Astrocyte of the cerebellum (primary cell): ENCODE data around the gene MGAT5.

Source experiments
- DNase-seq: peaks from one replicate; pipeline ENCODE4 v3.0.0-alpha.2; 2011; ENCODE audit warnings: low read depth
- H3K4me3 ChIP-seq: 2 replicates; pipeline ENCODE4 v1.5.1; 2011; ENCODE audit warnings: mild to moderate bottlenecking, low read depth, low read length, moderate library complexity
- CTCF ChIP-seq: IDR thresholded peaks from 2 replicates; pipeline ENCODE4 v1.5.1; 2012; ENCODE audit warnings: low read length, low read depth, moderate library complexity, mild to moderate bottlenecking; ENCODE audit errors: missing control alignments
- in situ Hi-C: cut with HindIII; loops from 2 replicates; pipeline ENCODE4 v1.10.0; 2017; ENCODE audit warnings: low sequenced_read_pairs

MGAT5 gene

DNA sequence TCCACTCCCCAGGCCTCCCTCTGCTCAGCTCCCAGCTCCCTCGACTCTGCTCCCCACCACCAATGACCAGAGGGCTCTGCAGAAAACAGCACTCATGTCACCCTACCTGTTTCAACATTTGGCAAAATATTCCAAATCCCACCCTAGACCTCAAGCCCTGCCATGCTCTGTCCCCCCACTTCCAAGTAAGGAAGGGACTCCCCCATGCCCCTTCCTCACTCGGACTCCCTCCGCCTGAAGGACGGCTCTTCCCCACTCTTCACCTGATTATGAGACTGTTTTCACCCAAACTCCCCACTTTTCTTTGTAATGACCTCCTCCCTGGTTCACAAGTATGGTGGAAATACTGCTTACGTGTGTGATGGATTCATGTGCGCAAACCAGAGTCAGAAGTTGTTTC, 208.4 kb downstream of the MGAT5 start:
- in situ Hi-C loops, result loop anchor here (25.0 kb wide), 1 partner anchor 450 kb away; the partner anchor contains the start of gene CCNT2

DNA sequence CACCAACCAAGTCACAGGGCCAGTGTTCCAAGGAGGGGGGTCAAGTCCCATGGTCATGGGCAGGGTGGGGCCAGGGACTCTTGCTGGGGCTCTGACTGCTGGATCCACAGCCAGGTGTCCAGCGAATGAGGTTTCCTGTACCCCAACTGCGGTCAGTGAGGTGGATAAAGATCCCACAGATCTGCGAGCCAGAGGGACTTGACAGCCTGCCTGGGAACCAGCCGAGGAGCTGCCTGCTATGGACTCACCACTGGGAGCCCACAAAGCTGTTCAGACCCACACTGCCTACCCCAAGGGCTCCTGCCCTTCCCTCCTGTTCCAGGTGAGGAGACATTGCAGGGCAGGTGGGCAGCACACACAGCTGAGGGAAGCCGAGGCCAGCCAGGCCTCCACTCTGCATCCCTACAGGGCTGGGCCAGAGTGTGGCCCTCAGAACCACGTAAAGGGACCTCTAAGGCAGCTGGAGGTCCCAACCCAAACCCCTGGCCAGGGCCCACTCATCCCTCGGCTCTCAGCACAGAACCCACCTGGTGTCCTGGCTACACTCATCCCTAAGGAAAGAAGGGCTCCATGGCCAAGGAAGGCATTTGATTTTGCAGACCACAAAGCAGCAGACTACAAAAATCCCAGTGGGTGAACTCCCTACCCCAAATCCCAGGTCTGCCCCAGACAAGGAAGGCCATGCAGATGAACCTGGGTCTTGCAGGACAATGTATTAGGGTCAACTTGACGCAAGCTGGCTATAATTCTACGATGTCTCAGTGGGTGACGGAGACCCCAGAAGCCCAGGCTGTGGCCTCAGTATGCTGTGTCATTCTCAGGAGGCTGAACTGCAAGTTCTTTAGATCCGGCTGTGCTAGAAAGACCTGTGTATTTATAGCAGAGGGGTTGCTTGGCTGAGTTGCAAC, 209.2 kb downstream of the MGAT5 start:
- in situ Hi-C loops, result loop anchor here (25.0 kb wide), 1 partner anchor 449 kb away; the partner anchor contains the start of gene CCNT2
- H3K4me3 ChIP-seq, result no peak overlapping the region
- DNase-seq, result no peak
- no peak for TF ChIP-seq CTCF

More for the DNA sequence above, 208.4 kb downstream of the MGAT5 start:
- no peak for TF ChIP-seq CTCF
- H3K4me3 ChIP-seq, result no peak overlapping the region
- no peak for DNase-seq

- no peak for DNase-seq
- TF ChIP-seq CTCF, result no peak
- H3K4me3 ChIP-seq, result no peak overlapping the region
- in situ Hi-C loops, result loop anchor here (25.0 kb wide), 1 partner anchor 449 kb away; the partner anchor contains the start of gene CCNT2
These were observed 209.8 kb downstream of the MGAT5 start for GRCh38 chr2:134463699-134464022.

DNA sequence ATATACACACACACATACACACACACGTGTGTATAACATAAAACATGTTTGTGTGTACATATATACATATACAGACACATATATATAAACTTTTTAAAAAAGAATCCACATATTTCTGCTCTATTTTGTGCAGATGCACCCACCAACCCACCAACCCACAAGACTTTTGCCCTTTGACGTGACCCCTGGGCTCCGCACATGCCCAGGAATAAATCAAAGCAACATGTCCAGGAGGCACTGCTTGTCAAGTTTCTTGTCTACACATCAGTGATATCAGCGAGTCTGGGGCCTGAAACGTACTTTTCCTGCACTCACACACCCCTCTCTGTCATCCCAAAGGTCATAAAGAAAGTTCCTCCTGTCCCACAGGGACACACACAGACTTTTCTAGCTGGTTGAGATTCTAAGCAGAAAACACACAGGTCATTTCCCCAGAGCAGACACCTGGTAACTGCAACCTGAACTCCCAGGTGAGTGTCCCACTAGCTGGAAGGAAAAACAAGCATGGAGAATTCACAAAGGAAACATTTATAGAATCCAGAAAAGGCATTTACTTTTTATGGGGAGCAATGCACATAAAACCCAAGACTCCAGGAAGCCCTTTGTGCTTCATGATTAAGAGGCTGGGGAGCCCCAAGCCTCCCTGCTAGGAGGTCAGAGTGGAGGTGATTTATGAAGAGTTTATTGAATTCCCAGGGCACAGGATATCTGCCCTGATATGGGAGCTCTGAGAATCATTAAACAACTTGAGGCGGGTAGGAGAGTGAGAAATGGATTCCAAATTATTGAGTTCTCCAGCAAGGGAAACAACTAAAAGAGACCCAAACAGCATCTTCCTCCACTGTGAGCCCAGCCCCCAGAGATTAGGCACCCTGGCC, 211.6 kb downstream of the MGAT5 start:
- no peak for TF ChIP-seq CTCF
- in situ Hi-C loops, result loop anchor here (25.0 kb wide), 1 partner anchor 447 kb away; the partner anchor contains the start of gene CCNT2
- H3K4me3 ChIP-seq, result no peak overlapping the region
- DNase-seq, result no peak

DNA sequence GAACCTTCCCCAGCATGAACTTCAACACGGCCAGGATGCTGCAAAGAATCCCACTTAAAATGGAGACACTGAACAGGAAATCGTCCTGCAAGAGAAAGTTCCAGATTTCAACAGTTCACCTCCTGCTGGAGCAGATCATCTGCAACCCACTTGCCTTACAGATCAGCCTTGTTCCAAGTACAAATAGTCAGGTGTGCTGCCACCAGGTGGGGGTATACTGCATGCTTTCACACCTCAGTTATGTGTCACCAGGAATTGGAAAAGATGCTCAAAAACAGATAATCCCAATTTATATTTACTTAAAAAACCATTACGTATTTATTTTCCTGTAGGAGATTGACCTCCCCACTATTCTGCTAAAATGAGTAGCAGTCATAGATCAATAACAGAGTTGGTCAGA, 212.3 kb downstream of the MGAT5 start:
- peak; percentile 40 for TF ChIP-seq CTCF
- in situ Hi-C loops, result loop anchor here (25.0 kb wide), 1 partner anchor 446 kb away; the partner anchor contains the start of gene CCNT2
- no peak overlapping the region for H3K4me3 ChIP-seq
- DNase-seq, result no peak

GRCh38 chr2:134468164-134468563, 214.3 kb downstream of the MGAT5 start:
- TF ChIP-seq CTCF, result no peak
- in situ Hi-C loops, result loop anchor here (25.0 kb wide), 1 partner anchor 444 kb away; the partner anchor contains the start of gene CCNT2
- no peak for DNase-seq
- H3K4me3 ChIP-seq, result no peak overlapping the region
